ENCODE results near the gene MOB2.

- TF ChIP-seq, protein P1, sequence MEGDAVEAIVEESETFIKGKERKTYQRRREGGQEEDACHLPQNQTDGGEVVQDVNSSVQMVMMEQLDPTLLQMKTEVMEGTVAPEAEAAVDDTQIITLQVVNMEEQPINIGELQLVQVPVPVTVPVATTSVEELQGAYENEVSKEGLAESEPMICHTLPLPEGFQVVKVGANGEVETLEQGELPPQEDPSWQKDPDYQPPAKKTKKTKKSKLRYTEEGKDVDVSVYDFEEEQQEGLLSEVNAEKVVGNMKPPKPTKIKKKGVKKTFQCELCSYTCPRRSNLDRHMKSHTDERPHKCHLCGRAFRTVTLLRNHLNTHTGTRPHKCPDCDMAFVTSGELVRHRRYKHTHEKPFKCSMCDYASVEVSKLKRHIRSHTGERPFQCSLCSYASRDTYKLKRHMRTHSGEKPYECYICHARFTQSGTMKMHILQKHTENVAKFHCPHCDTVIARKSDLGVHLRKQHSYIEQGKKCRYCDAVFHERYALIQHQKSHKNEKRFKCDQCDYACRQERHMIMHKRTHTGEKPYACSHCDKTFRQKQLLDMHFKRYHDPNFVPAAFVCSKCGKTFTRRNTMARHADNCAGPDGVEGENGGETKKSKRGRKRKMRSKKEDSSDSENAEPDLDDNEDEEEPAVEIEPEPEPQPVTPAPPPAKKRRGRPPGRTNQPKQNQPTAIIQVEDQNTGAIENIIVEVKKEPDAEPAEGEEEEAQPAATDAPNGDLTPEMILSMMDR (conservative IDR thresholded peaks at IDR 0.05; ENCODE audit: low read length) = no peak
- TF ChIP-seq EZH2phosphoT487 (IDR thresholded peaks at IDR 0.05; ENCODE audit: borderline replicate concordance) = no peak
These were observed 36.9 kb downstream of the MOB2 start for GRCh38 chr11:1449490-1450243.
